H9 (cell line): ENCODE measurements around the gene ARID3A. TPM values are rescaled to one million over a fixed set of nuclear protein-coding genes. Genes with fewer than 3 reads are reported as not detected.

Experiments
- DNase-seq: peaks from one replicate; pipeline ENCODE4 v3.0.0-alpha.2; 2017
- H2AFZ ChIP-seq: one replicate; pipeline ENCODE4 v1.6.1; 2013; ENCODE audit warnings: mild to moderate bottlenecking, low read length, control low read depth, moderate library complexity
- H2AK5ac ChIP-seq: 2 replicates; pipeline ENCODE4 v1.6.1; 2013; ENCODE audit warnings: low read length, control low read depth, mixed read lengths; ENCODE audit not compliant: insufficient read length
- H2BK120ac ChIP-seq: one replicate; pipeline ENCODE4 v1.6.1; 2013; ENCODE audit warnings: low read depth, mild to moderate bottlenecking, low read length, control low read depth, inconsistent platforms; ENCODE audit not compliant: poor library complexity, severe bottlenecking
- H2BK12ac ChIP-seq: 2 replicates; pipeline ENCODE4 v1.6.1; 2013; ENCODE audit warnings: low read length, control low read depth, mixed read lengths, low read depth; ENCODE audit not compliant: insufficient read length
- H2BK15ac ChIP-seq: 2 replicates; pipeline ENCODE4 v1.6.1; 2013; ENCODE audit warnings: low read depth, low read length, control low read depth
- H2BK20ac ChIP-seq: one replicate; pipeline ENCODE4 v1.6.1; 2013; ENCODE audit warnings: low read depth, mild to moderate bottlenecking, low read length, control low read depth, inconsistent platforms; ENCODE audit not compliant: poor library complexity, severe bottlenecking
- H2BK5ac ChIP-seq: 2 replicates; pipeline ENCODE4 v1.6.1; 2013; ENCODE audit warnings: low read length, control low read depth, mixed read lengths; ENCODE audit not compliant: insufficient read length
- H3K14ac ChIP-seq: 2 replicates; pipeline ENCODE4 v1.6.1; 2013; ENCODE audit warnings: low read length, control low read depth; ENCODE audit not compliant: insufficient read depth
- H3K18ac ChIP-seq: 2 replicates; pipeline ENCODE4 v1.6.1; 2013; ENCODE audit warnings: low read depth, mild to moderate bottlenecking, mixed read lengths, low read length, control low read depth; ENCODE audit not compliant: insufficient read length
- H3K23ac ChIP-seq: 2 replicates; pipeline ENCODE4 v1.6.1; 2013; ENCODE audit warnings: low read length, control low read depth, mixed read lengths, low read depth; ENCODE audit not compliant: insufficient read length
- H3K23me2 ChIP-seq: 2 replicates; pipeline ENCODE4 v1.6.1; 2013; ENCODE audit warnings: low read depth, mild to moderate bottlenecking, mixed read lengths, low read length, control low read depth; ENCODE audit not compliant: insufficient read length, poor library complexity, severe bottlenecking
- H3K27ac ChIP-seq: 2 replicates; pipeline ENCODE4 v1.5.1; 2013; ENCODE audit warnings: low read length, control low read depth, mixed read lengths, low read depth; ENCODE audit not compliant: insufficient read length
- H3K27me3 ChIP-seq: 2 replicates; pipeline ENCODE4 v1.6.1; 2013; ENCODE audit warnings: low read length, control low read depth, inconsistent platforms; ENCODE audit not compliant: insufficient read depth
- H3K4ac ChIP-seq: 2 replicates; pipeline ENCODE4 v1.6.1; 2013; ENCODE audit warnings: low read depth, mild to moderate bottlenecking, control low read depth, inconsistent platforms, low read length, moderate library complexity
- H3K4me1 ChIP-seq: 2 replicates; pipeline ENCODE4 v1.6.1; 2013; ENCODE audit warnings: low read length, control low read depth, inconsistent platforms; ENCODE audit not compliant: insufficient read depth
- H3K4me2 ChIP-seq: 2 replicates; pipeline ENCODE4 v1.6.1; 2013; ENCODE audit warnings: low read length, control low read depth, mixed read lengths; ENCODE audit not compliant: insufficient read length, insufficient read depth
- H3K56ac ChIP-seq: 2 replicates; pipeline ENCODE4 v1.6.1; 2013; ENCODE audit warnings: low read depth, mild to moderate bottlenecking, mixed read lengths, low read length, control low read depth; ENCODE audit not compliant: insufficient read length
- H3K79me1 ChIP-seq: 2 replicates; pipeline ENCODE4 v1.6.1; 2013; ENCODE audit warnings: low read depth, mild to moderate bottlenecking, moderate library complexity, low read length, control low read depth, inconsistent platforms; ENCODE audit not compliant: insufficient read depth, poor library complexity, severe bottlenecking
- H3K79me2 ChIP-seq: 2 replicates; pipeline ENCODE4 v1.6.1; 2013; ENCODE audit warnings: low read length, control low read depth, inconsistent platforms; ENCODE audit not compliant: insufficient read depth
- H3K9ac ChIP-seq: 2 replicates; pipeline ENCODE4 v1.6.1; 2013; ENCODE audit warnings: low read length, control low read depth, mixed read lengths; ENCODE audit not compliant: insufficient read length; ENCODE audit errors: extremely low read depth
- H3K9me3 ChIP-seq: one replicate; pipeline ENCODE4 v1.6.1; 2013; ENCODE audit warnings: low read depth, low read length, inconsistent platforms; ENCODE audit not compliant: control insufficient read depth
- H3T11ph ChIP-seq: one replicate; pipeline ENCODE4 v1.6.1; 2013; ENCODE audit warnings: mild to moderate bottlenecking, low read length, control low read depth, inconsistent platforms
- H4K20me1 ChIP-seq: one replicate; pipeline ENCODE4 v1.6.1; 2013; ENCODE audit not compliant: control insufficient read depth, insufficient read length, insufficient read depth
- H4K5ac ChIP-seq: 2 replicates; pipeline ENCODE4 v1.6.1; 2013; ENCODE audit warnings: low read depth, mild to moderate bottlenecking, mixed read lengths, low read length, control low read depth; ENCODE audit not compliant: insufficient read length
- H4K8ac ChIP-seq: replicated peaks from 2 replicates; pipeline ENCODE4 v1.6.1; 2013; ENCODE audit warnings: low read length, control low read depth, mixed read lengths, low read depth; ENCODE audit not compliant: insufficient read length
- H4K91ac ChIP-seq: 2 replicates; pipeline ENCODE4 v1.6.1; 2013; ENCODE audit warnings: low read depth, mild to moderate bottlenecking, moderate library complexity, mixed read lengths, low read length, control low read depth; ENCODE audit not compliant: insufficient read length
- H3K27ac Mint-ChIP-seq, 3 experiments: 2 replicates in 2 of 3; 3 replicates in 1 of 3; pipeline ENCODE4 v1.8.0; 2020 to 2021; ENCODE audit warnings: mixed read lengths in 3 of 3, mild to moderate bottlenecking in 1 of 3, moderate library complexity in 1 of 3
- H3K27me3 Mint-ChIP-seq: 2 replicates; pipeline ENCODE4 v1.8.0; 2021; ENCODE audit warnings: low read depth, mild to moderate bottlenecking, moderate library complexity, mixed read lengths
- H3K36me3 Mint-ChIP-seq, 3 experiments: 2 replicates in 2 of 3; 3 replicates in 1 of 3; pipeline ENCODE4 v1.8.0; 2020 to 2021; ENCODE audit warnings: low read depth in 3 of 3, mixed read lengths in 3 of 3; ENCODE audit not compliant: insufficient read depth in 1 of 3
- H3K4me1 Mint-ChIP-seq, 2 experiments: 2 replicates each; pipeline ENCODE4 v1.8.0; 2020; ENCODE audit warnings: mixed read lengths in 2 of 2
- H3K4me3 Mint-ChIP-seq, 2 experiments: 2 replicates in 1 of 2; 3 replicates in 1 of 2; pipeline ENCODE4 v1.8.0; 2020 to 2021; ENCODE audit warnings: mild to moderate bottlenecking in 2 of 2, mixed read lengths in 2 of 2, moderate library complexity in 1 of 2
- H3K9me3 Mint-ChIP-seq, 2 experiments: 2 replicates in 1 of 2; 3 replicates in 1 of 2; pipeline ENCODE4 v1.8.0; 2020; ENCODE audit warnings: mild to moderate bottlenecking in 2 of 2, mixed read lengths in 2 of 2, moderate library complexity in 1 of 2
- CTCF ChIP-seq: fragments of 200-600 bp; sonication (generic); conservative IDR thresholded peaks from 3 replicates; pipeline ENCODE4 v1.8.0; 2021; ENCODE audit warnings: antibody characterized with exemption, mild to moderate bottlenecking
- WGBS: extraction: QIAGEN DNeasy Blood & Tissue Kit; methylation state at CpG from one replicate; pipeline ENCODE4 v1.1.7; 2013; ENCODE audit warnings: missing lambda C conversion rate, low lambda C conversion rate, mixed read lengths; ENCODE audit not compliant: insufficient read length; ENCODE audit errors: extremely low coverage; 5-methylcytosine and 5-hydroxymethylcytosine counted together
- total RNA-seq: library from RNA; stranded (reverse); gene quantifications from 2 replicates; pipeline ENCODE4 v1.2.1, GENCODE V29; 2021

ARID3A gene
- total RNA-seq, 1 experiment from 2014 or later = 98.3 TPM

GRCh38 chr19:1009041-1009980, 83.5 kb downstream of the ARID3A start:
- H3K4ac ChIP-seq = no peak overlapping the region
- no peak overlapping the region for H3K18ac ChIP-seq
- no peaks in the 10 kb centered on the region for H3K79me2 ChIP-seq
- H2AK5ac ChIP-seq = no peak overlapping the region
- H2BK120ac ChIP-seq = no peak overlapping the region
- no peak overlapping the region for H4K8ac ChIP-seq
- H4K5ac ChIP-seq = no peak overlapping the region
- H3T11ph ChIP-seq = no peak overlapping the region
- H3K14ac ChIP-seq = no peak overlapping the region
- Mint-ChIP-seq H3K9me3 (no peaks in the 10 kb centered on the region), H3K4me3 (no peak overlapping the region), H3K36me3 (peaks cover 2 to 24% (median 23%) of the 10 kb centered on the region in 3 experiments; a peak in 6 of 7 replicates), H3K4me1 (no peaks in the 10 kb centered on the region), H3K27ac (peak overlapping the region in 1 of 3 experiments; percentile 80; a peak in 1 of 7 replicates), H3K27me3 (peaks cover 2% of the 10 kb centered on the region; the same call in 1 of the 2 replicates)
- no peaks in the 10 kb centered on the region for H3K23me2 ChIP-seq
- H2AFZ ChIP-seq = no peak overlapping the region
- no peak overlapping the region for H2BK20ac ChIP-seq
- H3K23ac ChIP-seq = no peak overlapping the region
- H2BK15ac ChIP-seq = no peak overlapping the region
- no peaks in the 10 kb centered on the region for H3K27me3 ChIP-seq
- H3K4me2 ChIP-seq = no peak overlapping the region
- H3K79me1 ChIP-seq = no peaks in the 10 kb centered on the region
- no peak overlapping the region for H2BK12ac ChIP-seq
- no peaks in the 10 kb centered on the region for H3K9me3 ChIP-seq
- TF ChIP-seq CTCF = no peak
- DNase-seq = no peak
- H3K9ac ChIP-seq = no peak overlapping the region
- no peak overlapping the region for H3K56ac ChIP-seq
- WGBS = no CpG with 5 or more reads among the region's 92 CpGs
- H4K20me1 ChIP-seq = no peaks in the 10 kb centered on the region
- no peak overlapping the region for H3K27ac ChIP-seq
- H3K4me1 ChIP-seq = no peaks in the 10 kb centered on the region
- H2BK5ac ChIP-seq = no peak overlapping the region
- H4K91ac ChIP-seq = no peak overlapping the region
